IgD-negative memory B cell (primary cell): Measurements from ENCODE around the gene OR4D11. TPM values are rescaled to one million over a fixed set of nuclear protein-coding genes. Genes with fewer than 3 reads are reported as not detected.
"Not testable (repeated sequence)": the region's sequence is repeated elsewhere in the genome, so short reads cannot be mapped to it uniquely, and the experiment has no call there.

Experiments used
- H3K27ac Mint-ChIP-seq, 3 donors: one replicate each; pipeline ENCODE4 v1.8.0; 2020 to 2022; ENCODE audit warnings: mild to moderate bottlenecking in 3 of 3, mixed read lengths in 3 of 3, moderate library complexity in 1 of 3
- H3K27me3 Mint-ChIP-seq: one replicate; pipeline ENCODE4 v1.8.0; 2021; ENCODE audit warnings: mixed read lengths
- H3K36me3 Mint-ChIP-seq: one replicate; pipeline ENCODE4 v1.8.0; 2020; ENCODE audit warnings: mild to moderate bottlenecking, mixed read lengths
- H3K4me1 Mint-ChIP-seq, 3 donors: one replicate each; pipeline ENCODE4 v1.8.0; 2020 to 2022; ENCODE audit warnings: mixed read lengths in 3 of 3, mild to moderate bottlenecking in 1 of 3
- H3K4me3 Mint-ChIP-seq, 4 donors: one replicate each; pipeline ENCODE4 v1.8.0; 2020 to 2022; ENCODE audit warnings: mild to moderate bottlenecking in 4 of 4, mixed read lengths in 4 of 4, moderate library complexity in 3 of 4
- H3K9me3 Mint-ChIP-seq, 3 donors: one replicate each; pipeline ENCODE4 v1.8.0; 2020 to 2021; ENCODE audit warnings: mixed read lengths in 3 of 3, mild to moderate bottlenecking in 1 of 3
- polyA plus RNA-seq: library from polyadenylated mRNA; unstranded; fragments of 300-500 nt; fragmentation: Illumina TruSeq; gene quantifications from one replicate; pipeline ENCODE4 v1.2.3, GENCODE V29; 2021

Gene OR4D11
- polyA plus RNA-seq, 1 donor from 2014 or later, result not detected

GRCh38 chr11:59532620-59533019 is 29.2 kb downstream of the OR4D11 start:
- H3K36me3 Mint-ChIP-seq, result no peaks in the 10 kb centered on the region
- H3K9me3 Mint-ChIP-seq, result no peaks in the 10 kb centered on the region
- H3K27ac Mint-ChIP-seq, result no peak overlapping the region
- H3K4me1 Mint-ChIP-seq, result peaks cover 0 to 6% (median 4%) of the 10 kb centered on the region in 3 donors
- H3K27me3 Mint-ChIP-seq, result no peaks in the 10 kb centered on the region
- no peak overlapping the region for H3K4me3 Mint-ChIP-seq

- Mint-ChIP-seq H3K9me3 (no peaks in the 10 kb centered on the region), H3K4me3 (no peak overlapping the region), H3K27me3 (no peaks in the 10 kb centered on the region), H3K4me1 (peaks cover 0 to 6% (median 5%) of the 10 kb centered on the region in 3 donors), H3K36me3 (no peaks in the 10 kb centered on the region), H3K27ac (no peak overlapping the region)
Measured at GRCh38 chr11:59534676-59535075, 31.3 kb downstream of the OR4D11 start.

GRCh38 chr11:59542142-59542810 is 38.9 kb downstream of the OR4D11 start:
- Mint-ChIP-seq H3K36me3 (peaks cover 2% of the 10 kb centered on the region), H3K4me3 (no peak overlapping the region), H3K4me1 (peaks cover 0 to 2% (median under 1%) of the 10 kb centered on the region in 3 donors), H3K27me3 (peaks cover 2% of the 10 kb centered on the region), H3K9me3 (no peaks in the 10 kb centered on the region), H3K27ac (no peak overlapping the region)

GRCh38 chr11:59543713-59544112 is 40.3 kb downstream of the OR4D11 start:
- not testable (repeated sequence) for H3K36me3 Mint-ChIP-seq, H3K27ac Mint-ChIP-seq, H3K4me1 Mint-ChIP-seq, H3K9me3 Mint-ChIP-seq, H3K4me3 Mint-ChIP-seq, H3K27me3 Mint-ChIP-seq

- peaks cover 2% of the 10 kb centered on the region for H3K36me3 Mint-ChIP-seq
- H3K27ac Mint-ChIP-seq, result no peak overlapping the region
- peaks cover 0 to 8% (median 5%) of the 10 kb centered on the region in 3 donors for H3K4me1 Mint-ChIP-seq
- H3K27me3 Mint-ChIP-seq, result peaks cover 2% of the 10 kb centered on the region
- H3K9me3 Mint-ChIP-seq, result no peaks in the 10 kb centered on the region
- H3K4me3 Mint-ChIP-seq, result peak overlapping the region in 1 of 4 donors; percentile 44
Measured at GRCh38 chr11:59544869-59545178, 41.4 kb downstream of the OR4D11 start.

- H3K27ac Mint-ChIP-seq, result no peak overlapping the region
- peaks cover 3 to 9% (median 5%) of the 10 kb centered on the region in 3 donors for H3K4me1 Mint-ChIP-seq
- H3K27me3 Mint-ChIP-seq, result peaks cover 2% of the 10 kb centered on the region
- no peaks in the 10 kb centered on the region for H3K9me3 Mint-ChIP-seq
- peak overlapping the region in 1 of 4 donors; percentile 44 for H3K4me3 Mint-ChIP-seq
- H3K36me3 Mint-ChIP-seq, result peaks cover 2% of the 10 kb centered on the region
Measured at GRCh38 chr11:59545179-59546020, 42.0 kb downstream of the OR4D11 start.

- H3K27ac Mint-ChIP-seq, result peak overlapping the region in 2 of 3 donors; percentile 43 to 45
- peaks cover 8 to 22% (median 17%) of the 10 kb centered on the region in 3 donors for H3K4me1 Mint-ChIP-seq
- not testable (repeated sequence) for H3K36me3 Mint-ChIP-seq, H3K9me3 Mint-ChIP-seq, H3K27me3 Mint-ChIP-seq
- H3K4me3 Mint-ChIP-seq, result peak overlapping the region in 2 of 4 donors; percentile 3 to 71
Measured at GRCh38 chr11:59547605-59548308, 44.4 kb downstream of the OR4D11 start.

- Mint-ChIP-seq H3K36me3 (peaks cover 2% of the 10 kb centered on the region), H3K4me3 (peak overlapping the region in 1 of 4 donors; percentile 54), H3K27me3 (peaks cover 4% of the 10 kb centered on the region), H3K9me3 (no peaks in the 10 kb centered on the region), H3K4me1 (peaks cover 9 to 25% (median 20%) of the 10 kb centered on the region in 3 donors), H3K27ac (no peak overlapping the region)
Measured at GRCh38 chr11:59548309-59548656, 44.9 kb downstream of the OR4D11 start.

GRCh38 chr11:59550368-59550841 is 47.0 kb downstream of the OR4D11 start:
- Mint-ChIP-seq H3K9me3 (no peaks in the 10 kb centered on the region), H3K27me3 (peaks cover 2% of the 10 kb centered on the region), H3K4me1 (peaks cover 12 to 25% (median 24%) of the 10 kb centered on the region in 3 donors), H3K27ac (peak overlapping the region; percentile 98 to 100 (median 99)), H3K4me3 (peak overlapping the region; percentile 89 to 99 (median 94)), H3K36me3 (peaks cover 2% of the 10 kb centered on the region)

- Mint-ChIP-seq H3K4me1 (peaks cover 18 to 29% (median 28%) of the 10 kb centered on the region in 3 donors), H3K27me3 (peaks cover 8% of the 10 kb centered on the region), H3K4me3 (peak overlapping the region; percentile 89 to 99 (median 94)), H3K36me3 (peaks cover 2% of the 10 kb centered on the region), H3K9me3 (no peaks in the 10 kb centered on the region), H3K27ac (peak overlapping the region; percentile 98 to 100 (median 99))
Measured at GRCh38 chr11:59550842-59551658, 47.7 kb downstream of the OR4D11 start.

GRCh38 chr11:59551659-59552521 is 48.5 kb downstream of the OR4D11 start:
- Mint-ChIP-seq H3K27me3 (peaks cover 11% of the 10 kb centered on the region), H3K27ac (peak overlapping the region in 2 of 3 donors; percentile 99 to 100), H3K9me3 (no peaks in the 10 kb centered on the region), H3K4me3 (peak overlapping the region; percentile 89 to 99 (median 94)), H3K36me3 (peaks cover 2% of the 10 kb centered on the region), H3K4me1 (peaks cover 24 to 35% (median 32%) of the 10 kb centered on the region in 3 donors)

GRCh38 chr11:59552844-59553243 is 49.5 kb downstream of the OR4D11 start:
- Mint-ChIP-seq H3K27me3 (peaks cover 11% of the 10 kb centered on the region), H3K27ac (peak overlapping the region in 2 of 3 donors; percentile 72 to 100), H3K4me1 (peaks cover 29 to 40% (median 37%) of the 10 kb centered on the region in 3 donors), H3K9me3 (no peaks in the 10 kb centered on the region), H3K36me3 (peaks cover 2% of the 10 kb centered on the region), H3K4me3 (peak overlapping the region in 3 of 4 donors; percentile 18 to 78 (median 72))

GRCh38 chr11:59553323-59553722 is 49.9 kb downstream of the OR4D11 start:
- Mint-ChIP-seq H3K9me3 (no peaks in the 10 kb centered on the region), H3K27me3 (peaks cover 11% of the 10 kb centered on the region), H3K4me3 (peak overlapping the region in 2 of 4 donors; percentile 3 to 72), H3K27ac (peak overlapping the region; percentile 31 to 100 (median 72)), H3K36me3 (peaks cover 2% of the 10 kb centered on the region), H3K4me1 (peaks cover 31 to 44% (median 39%) of the 10 kb centered on the region in 3 donors)
